Activated naive CD4-positive, alpha-beta T cell treated with anti-CD3 and anti-CD28 coated beads, Interleukin-2, amount 50 U/mL, for 16 hours (primary cell): Measurements from ENCODE around the gene NR2F2.

Source experiments
- DNase-seq: peaks from one replicate; pipeline ENCODE4 v3.0.0-alpha.2; 2020

Gene NR2F2

GRCh38 chr15:96355568-96356187 is 25.2 kb downstream of the NR2F2 start:
- DNase-seq = no peak

DNA sequence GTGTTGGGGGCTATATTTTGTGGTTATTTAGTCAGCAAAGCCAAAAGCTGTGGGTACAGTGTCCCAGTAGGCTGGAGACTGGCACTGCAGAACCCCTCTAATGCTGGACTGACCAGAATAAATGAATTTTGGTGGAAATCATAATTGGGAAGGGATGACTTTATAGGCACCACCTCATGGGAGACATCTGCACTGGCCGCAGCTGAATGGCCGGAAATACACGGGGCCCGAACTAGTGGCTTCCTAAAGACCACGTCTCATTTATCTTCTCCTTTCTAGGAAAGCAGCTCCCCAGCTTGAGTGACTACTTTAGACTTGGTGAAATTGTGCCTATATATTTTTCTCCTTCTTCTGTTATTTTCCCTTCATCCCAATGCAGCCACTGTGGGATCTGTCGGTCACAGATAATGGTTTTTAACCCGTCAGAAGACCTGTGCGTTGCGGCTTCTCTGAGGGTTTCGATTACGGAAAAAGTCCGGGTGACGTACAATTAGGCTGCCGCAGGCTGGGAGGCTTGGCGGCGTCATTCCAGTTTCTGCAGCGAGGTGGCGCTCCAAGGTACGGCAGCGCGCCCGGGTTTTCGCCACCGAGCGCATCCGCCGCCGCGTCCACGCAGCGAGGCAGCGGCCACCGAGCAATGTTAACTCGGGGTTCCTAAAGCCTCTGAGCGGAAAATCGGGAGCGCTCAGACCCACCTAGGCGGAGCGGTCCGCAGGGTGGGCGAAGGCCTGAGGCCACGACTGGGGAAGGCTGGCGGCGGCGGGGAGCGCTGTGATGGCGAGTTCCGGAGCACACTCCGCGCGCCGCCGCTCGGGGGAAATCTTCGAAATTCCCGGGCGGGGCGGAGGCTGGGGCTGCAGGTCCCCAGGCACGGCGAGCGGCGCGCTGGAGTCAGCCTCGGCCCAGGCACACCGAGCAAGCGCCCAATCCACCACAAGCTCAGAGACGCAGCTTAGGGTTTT is 26.3 kb downstream of the NR2F2 start:
- peak; percentile 66 for DNase-seq

- DNase-seq = no peak
These were observed 27.7 kb downstream of the NR2F2 start for GRCh38 chr15:96358001-96358801.

DNA sequence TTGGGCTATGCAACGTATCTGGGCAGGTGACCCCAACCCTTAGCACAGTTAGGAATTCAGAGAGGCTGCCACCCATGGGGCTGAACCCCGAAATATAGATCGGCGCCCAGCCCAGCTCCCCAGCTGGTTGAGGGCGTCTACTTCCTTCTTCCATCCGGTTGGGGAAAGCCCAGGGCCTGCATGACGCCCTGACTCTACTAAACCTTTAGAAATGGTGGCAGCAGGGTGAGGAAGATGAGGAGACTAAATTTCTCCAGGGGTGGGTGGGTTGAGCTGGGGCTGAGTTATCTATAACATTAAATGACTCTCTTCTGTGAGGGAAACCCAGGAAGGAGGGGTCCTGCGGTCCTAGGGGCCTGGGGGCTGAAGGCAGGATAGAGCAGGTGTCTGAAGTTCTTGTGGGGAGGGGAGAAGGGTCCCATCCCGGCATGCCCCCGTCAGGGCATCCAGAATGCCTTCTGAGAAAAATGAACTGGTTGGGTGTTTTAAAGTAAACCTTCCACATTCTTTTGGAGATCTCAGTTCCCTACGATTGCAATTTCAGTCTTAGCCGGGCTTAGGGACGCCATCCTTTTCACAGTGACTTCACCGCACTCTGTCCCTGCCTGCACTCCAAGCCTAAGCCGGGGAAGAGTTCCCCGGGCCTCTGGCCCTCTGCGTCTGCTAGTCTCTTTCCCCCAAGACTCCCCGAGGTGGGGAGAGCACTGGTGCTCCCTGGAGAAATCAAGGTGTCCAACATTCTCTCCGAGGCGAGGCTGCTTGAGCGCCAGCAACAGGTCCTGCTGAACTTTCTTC is 28.5 kb downstream of the NR2F2 start:
- no peak for DNase-seq

- no peak for DNase-seq
These were observed 29.4 kb downstream of the NR2F2 start for GRCh38 chr15:96359616-96360521.

- DNase-seq = no peak
These were observed 30.2 kb downstream of the NR2F2 start for GRCh38 chr15:96360581-96361308.

DNA sequence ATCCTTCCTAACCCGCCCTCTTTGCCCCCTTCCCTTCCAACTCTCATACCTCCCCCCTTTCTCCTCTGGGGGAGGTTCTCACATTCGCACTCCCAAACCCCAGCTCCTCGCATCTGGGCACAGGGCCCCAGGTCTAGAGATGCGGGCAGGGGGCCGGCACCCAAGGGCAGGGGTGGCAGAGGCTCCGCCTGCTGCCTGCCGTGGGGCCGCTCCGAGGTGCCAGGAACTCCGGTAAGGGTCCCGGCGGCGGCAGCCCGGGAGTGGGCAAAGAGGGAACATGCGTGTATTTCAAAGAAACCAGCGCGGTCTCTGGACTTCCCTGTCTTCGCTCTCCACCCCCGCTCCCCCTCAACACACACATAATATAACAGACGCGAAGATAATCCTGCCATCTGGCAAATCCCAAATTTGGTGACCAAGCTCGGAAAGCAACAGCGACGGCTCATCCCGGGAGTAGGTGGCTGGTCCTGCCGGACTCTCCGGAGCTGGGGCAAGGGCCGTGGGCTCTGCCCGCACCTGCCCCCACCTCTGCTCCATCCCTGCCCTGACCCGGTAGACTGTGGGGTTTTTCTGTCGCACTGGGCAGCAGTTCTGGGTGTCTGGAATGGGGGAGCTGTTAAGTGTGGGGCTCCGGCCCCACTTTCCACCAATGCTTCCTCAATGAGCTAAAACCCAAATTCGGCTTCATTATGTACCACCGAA is 31.0 kb downstream of the NR2F2 start:
- no peak for DNase-seq

DNA sequence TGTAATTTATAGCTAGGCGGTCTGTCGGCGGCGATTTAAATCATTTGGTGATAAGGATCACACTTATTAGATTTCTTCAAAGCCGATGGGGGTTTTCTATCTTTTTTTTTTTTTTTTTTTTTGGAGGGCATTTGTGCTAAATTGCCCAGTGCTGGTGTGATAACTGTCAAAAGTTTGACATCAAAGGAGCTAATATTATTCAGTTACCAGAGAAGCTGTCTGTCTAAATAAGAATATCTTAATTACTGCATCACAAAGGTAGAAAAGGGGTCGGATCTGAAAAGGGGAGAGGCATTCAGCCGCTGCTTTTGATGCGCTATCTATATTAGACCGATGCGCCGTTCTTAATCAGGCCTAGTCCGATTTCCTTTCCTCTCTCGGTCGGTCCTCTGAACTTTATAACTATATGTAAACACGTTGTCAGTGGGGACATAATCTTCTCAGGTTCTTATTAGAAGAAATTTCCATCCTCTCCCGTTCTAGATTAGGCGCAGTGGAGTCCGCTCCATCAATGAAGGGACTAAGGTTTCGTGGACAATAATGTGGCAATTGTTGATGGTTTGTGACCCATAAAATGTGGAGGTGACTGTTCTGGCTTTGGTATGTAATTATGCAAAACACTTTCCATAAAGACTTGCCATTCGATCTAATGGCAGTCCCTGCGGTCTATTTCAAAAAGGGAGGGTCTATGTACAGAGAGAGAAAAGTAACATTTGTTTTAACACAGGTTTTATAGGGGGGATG is 31.7 kb downstream of the NR2F2 start:
- no peak for DNase-seq

DNA sequence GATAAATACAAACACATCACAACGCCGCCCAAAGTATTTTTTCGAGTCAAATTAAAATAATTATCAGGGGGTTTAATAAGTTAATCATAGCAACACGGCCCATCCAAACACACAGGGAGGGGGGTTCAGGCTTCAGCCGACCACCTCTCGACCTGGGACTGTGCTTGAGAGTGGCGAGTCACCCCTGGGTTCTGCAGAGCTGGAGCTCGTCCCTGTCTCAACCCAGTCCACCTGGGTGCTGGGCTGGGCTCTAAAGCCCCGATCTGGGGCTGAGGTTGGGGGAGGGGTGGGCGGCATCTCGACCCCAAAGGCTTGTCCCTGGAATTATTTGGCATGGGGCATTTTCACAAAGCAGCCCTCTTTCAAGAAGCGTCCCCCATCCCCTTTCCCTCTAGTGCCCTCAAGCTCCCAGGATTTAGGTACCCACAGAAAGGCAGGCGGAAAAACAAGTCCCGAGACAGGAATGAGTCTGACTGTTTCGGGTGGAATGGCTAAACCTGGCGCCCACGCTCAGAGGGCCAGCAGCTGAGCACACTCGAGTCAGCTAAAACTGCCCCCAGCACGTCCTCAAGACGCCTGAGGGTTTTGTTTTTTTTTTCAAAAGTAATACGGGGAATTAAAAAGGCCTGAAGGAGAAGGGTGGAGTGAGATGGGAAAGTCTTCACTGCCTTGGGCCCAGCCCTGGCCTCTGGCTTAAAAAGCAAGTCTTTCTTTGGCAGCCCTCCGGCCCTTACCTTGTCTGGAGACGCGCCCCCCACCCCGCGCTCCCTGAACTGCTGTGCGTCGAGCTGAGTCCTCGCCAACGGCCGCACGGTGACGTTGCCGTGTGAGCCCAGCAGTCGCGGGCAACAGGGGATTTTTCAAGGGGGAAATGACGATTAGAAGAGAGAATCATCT is 32.5 kb downstream of the NR2F2 start:
- no peak for DNase-seq

DNA sequence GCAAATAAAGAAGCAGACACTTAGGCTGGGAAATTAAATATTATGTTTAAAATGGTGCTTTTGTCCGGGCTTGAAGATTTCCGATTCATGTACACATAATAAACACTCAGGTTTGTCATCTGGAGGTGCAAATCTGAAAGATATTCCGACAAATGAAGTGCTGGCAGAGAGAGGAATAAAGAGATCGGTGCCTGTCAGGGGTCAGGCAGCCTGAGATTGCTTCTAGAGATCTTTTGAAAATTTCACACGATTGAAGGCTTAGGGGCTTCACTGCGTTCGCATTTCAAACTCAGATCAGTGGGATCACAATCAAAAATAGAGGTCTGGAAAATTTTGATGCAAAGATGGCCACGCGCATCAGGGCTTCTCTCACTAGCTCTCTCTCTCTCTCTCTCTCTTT is 33.2 kb downstream of the NR2F2 start:
- no peak for DNase-seq

GRCh38 chr15:96365781-96366525 is 35.5 kb downstream of the NR2F2 start:
- DNase-seq = no peak

- no peak for DNase-seq
These were observed 36.0 kb downstream of the NR2F2 start for GRCh38 chr15:96366526-96366877.

DNA sequence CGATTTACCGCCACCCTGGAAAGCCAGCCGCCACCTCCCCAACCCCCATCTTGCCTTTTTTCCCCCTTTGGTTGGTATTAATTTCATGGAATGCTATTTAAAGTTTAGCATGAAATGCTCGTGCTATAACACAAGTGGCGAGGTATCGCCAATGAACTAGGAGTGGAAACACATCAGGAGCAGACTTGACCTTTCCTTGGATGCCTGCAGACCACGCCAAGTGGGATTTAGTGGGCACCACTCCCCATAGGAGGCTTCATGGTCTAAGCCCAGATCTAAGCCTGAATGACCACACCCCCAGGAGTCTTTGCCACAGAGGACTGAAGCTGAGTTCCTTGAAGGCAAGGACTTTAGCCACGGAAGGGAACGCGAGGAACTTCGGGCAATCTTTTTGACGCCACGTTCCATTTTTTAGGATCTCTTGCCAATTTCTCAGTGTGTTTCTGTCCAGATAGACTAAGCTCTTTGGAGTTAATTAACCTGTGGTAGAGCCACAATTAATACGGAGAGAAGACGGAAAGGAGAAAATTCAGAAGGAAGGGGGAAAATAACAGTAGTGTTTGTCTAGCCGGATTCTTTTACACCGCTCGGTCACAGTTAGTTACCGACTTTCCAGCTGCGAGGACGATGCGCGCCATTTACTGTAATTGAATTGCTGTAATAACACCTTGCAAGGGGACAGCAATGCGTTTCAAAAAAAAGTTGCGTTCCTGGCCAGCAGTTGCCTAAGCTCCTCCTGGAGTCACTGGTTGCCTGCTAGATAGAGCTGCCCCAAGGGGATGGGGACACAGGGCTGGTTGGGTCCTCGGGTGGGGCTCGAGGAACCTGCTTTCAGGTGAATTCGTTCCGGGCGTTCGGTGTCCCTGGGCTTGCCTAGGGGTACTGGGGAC is 37.1 kb downstream of the NR2F2 start:
- DNase-seq = no peak

DNA sequence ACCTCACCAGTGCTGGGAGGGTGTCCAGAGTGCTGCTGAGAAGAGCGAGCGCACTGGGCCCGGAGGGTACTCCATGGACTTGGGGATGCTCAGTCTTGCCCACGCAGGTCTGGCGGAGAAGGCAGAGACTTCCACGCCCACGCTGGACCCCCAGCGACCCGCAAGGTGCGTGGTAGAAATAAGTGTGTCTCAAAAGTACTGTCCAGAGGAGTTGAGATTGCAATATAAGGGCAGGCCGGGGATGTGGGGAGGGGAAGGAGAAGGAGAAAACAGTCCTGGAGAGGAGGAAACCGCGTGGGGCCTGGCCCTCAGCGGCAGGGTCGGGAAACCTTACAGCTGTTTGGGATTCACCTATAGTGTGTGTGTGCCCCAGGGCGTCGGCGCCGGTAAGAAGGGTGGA is 38.9 kb downstream of the NR2F2 start:
- DNase-seq = no peak

- DNase-seq = no peak
These were observed 39.5 kb downstream of the NR2F2 start for GRCh38 chr15:96369825-96370621.

DNA sequence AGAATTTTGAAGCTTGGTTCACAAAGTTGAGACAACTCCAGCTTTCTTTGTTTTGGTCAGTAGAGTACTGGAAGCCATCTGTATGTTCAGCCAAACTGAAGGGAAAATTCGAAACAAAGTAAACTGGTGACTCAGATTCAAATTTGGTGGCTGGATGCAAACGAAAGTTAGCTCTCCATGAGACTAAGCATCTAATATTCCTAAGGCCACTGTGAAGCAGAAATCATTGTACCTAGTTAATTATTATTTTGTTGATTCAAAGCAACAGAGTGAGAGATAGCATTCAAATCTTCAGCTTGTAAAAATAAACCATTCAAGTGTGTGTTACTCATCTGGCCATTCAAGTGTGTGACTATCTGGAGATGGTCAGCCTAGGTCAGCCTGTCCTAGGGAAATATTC is 42.1 kb downstream of the NR2F2 start:
- DNase-seq = no peak
